CD14-positive monocyte (primary cell): ENCODE data around the gene STPG2. TPM values are rescaled to one million over a fixed set of nuclear protein-coding genes. Genes with fewer than 3 reads are reported as not detected.

ENCODE experiments used
- DNase-seq, 3 donors: peaks; one replicate each; pipeline ENCODE4 v3.0.0-alpha.2; 2011 to 2022
- H2AFZ ChIP-seq: 2 replicates; pipeline ENCODE4 v1.6.0; 2012; ENCODE audit warnings: mild to moderate bottlenecking, low read depth, low read length, inconsistent platforms; ENCODE audit not compliant: insufficient read depth, poor library complexity, severe bottlenecking
- H3K27ac ChIP-seq, 2 donors: 1 replicate in 1 of 2; 2 replicates in 1 of 2; pipeline ENCODE4 v1.5.1; 2012 to 2013; ENCODE audit warnings: low read length in 2 of 2, control low read depth in 1 of 2, inconsistent platforms in 1 of 2, low read depth in 1 of 2, mild to moderate bottlenecking in 1 of 2
- H3K27me3 ChIP-seq, 2 donors: one replicate each; pipeline versions ENCODE4 v1.6.0 to v1.6.1; 2011 to 2013; ENCODE audit warnings: low read length in 2 of 2; ENCODE audit not compliant: control insufficient read depth in 2 of 2, insufficient read depth in 2 of 2
- H3K36me3 ChIP-seq, 2 donors: replicated peaks in 1 of 2; 1 replicate in 1 of 2; 2 replicates in 1 of 2; pipeline versions ENCODE4 v1.5.1 to v1.6.1; 2012 to 2013; ENCODE audit warnings: low read length in 2 of 2, control low read depth in 1 of 2, inconsistent platforms in 1 of 2, mild to moderate bottlenecking in 1 of 2; ENCODE audit not compliant: insufficient read depth in 2 of 2, control insufficient read depth in 1 of 2
- H3K4me1 ChIP-seq, 2 donors: 1 replicate in 1 of 2; 2 replicates in 1 of 2; pipeline versions ENCODE4 v1.5.1 to v1.6.1; 2012 to 2013; ENCODE audit warnings: low read length in 2 of 2, control low read depth in 1 of 2, inconsistent platforms in 1 of 2, mild to moderate bottlenecking in 1 of 2, moderate library complexity in 1 of 2; ENCODE audit not compliant: insufficient read depth in 2 of 2, control insufficient read depth in 1 of 2
- H3K4me2 ChIP-seq: replicated peaks from 2 replicates; pipeline ENCODE3; 2012; ENCODE audit warnings: low read length, moderate library complexity, mild to moderate bottlenecking; ENCODE audit not compliant: poor library complexity, severe bottlenecking; ENCODE audit errors: extremely low read depth
- H3K4me3 ChIP-seq, 3 experiments: fragments of 200-600 bp in 1 of 3; sonication (generic) in 1 of 3; replicated peaks in 1 of 3; 1 replicate in 2 of 3; 2 replicates in 1 of 3; pipeline ENCODE4 v1.5.1; 2011 to 2013; ENCODE audit warnings: low read length in 3 of 3, mild to moderate bottlenecking in 3 of 3, control low read depth in 2 of 3, low read depth in 2 of 3, inconsistent platforms in 1 of 3, moderate library complexity in 1 of 3
- H3K79me2 ChIP-seq: 2 replicates; pipeline ENCODE4 v1.6.0; 2012; ENCODE audit warnings: mild to moderate bottlenecking, control low read depth, inconsistent platforms, low read length, moderate library complexity; ENCODE audit not compliant: insufficient read depth
- H3K9ac ChIP-seq: 2 replicates; pipeline ENCODE4 v1.6.0; 2017; ENCODE audit warnings: low read length, mild to moderate bottlenecking; ENCODE audit not compliant: insufficient read depth, poor library complexity, severe bottlenecking
- H3K9me3 ChIP-seq, 2 donors: replicated peaks in 1 of 2; 1 replicate in 1 of 2; 2 replicates in 1 of 2; pipeline versions ENCODE4 v1.5.1 to v1.6.1; 2012 to 2013; ENCODE audit warnings: low read length in 2 of 2, control low read depth in 1 of 2; ENCODE audit not compliant: control insufficient read depth in 1 of 2, insufficient read depth in 1 of 2
- H4K20me1 ChIP-seq: 2 replicates; pipeline ENCODE4 v1.6.0; 2012; ENCODE audit warnings: mild to moderate bottlenecking, low read length, control low read depth, moderate library complexity; ENCODE audit not compliant: insufficient read depth
- H3K27ac Mint-ChIP-seq, 7 donors: one replicate each; pipeline ENCODE4 v1.8.0; 2020; ENCODE audit warnings: mild to moderate bottlenecking in 7 of 7, mixed read lengths in 7 of 7, moderate library complexity in 6 of 7, inconsistent platforms in 2 of 7
- H3K27me3 Mint-ChIP-seq, 3 donors: one replicate each; pipeline ENCODE4 v1.8.0; 2021 to 2022; ENCODE audit warnings: low read depth in 3 of 3, mild to moderate bottlenecking in 3 of 3, mixed read lengths in 3 of 3, moderate library complexity in 3 of 3, inconsistent platforms in 1 of 3
- H3K36me3 Mint-ChIP-seq, 2 donors: one replicate each; pipeline ENCODE4 v1.8.0; 2020; ENCODE audit warnings: mixed read lengths in 2 of 2, inconsistent platforms in 1 of 2, mild to moderate bottlenecking in 1 of 2
- H3K4me1 Mint-ChIP-seq: one replicate; pipeline ENCODE4 v1.8.0; 2020; ENCODE audit warnings: mild to moderate bottlenecking, mixed read lengths
- H3K4me3 Mint-ChIP-seq, 2 donors: one replicate each; pipeline ENCODE4 v1.8.0; 2020; ENCODE audit warnings: mild to moderate bottlenecking in 2 of 2, mixed read lengths in 2 of 2, moderate library complexity in 1 of 2
- H3K9me3 Mint-ChIP-seq, 7 donors: one replicate each; pipeline ENCODE4 v1.8.0; 2020 to 2022; ENCODE audit warnings: mixed read lengths in 7 of 7, mild to moderate bottlenecking in 6 of 7, moderate library complexity in 6 of 7, inconsistent platforms in 2 of 7
- CTCF ChIP-seq: fragments of 200-600 bp; IDR thresholded peaks from one replicate; pipeline ENCODE4 v1.8.0; 2022; ENCODE audit warnings: antibody characterized with exemption, mild to moderate bottlenecking
- WGBS: methylation state at CpG from one replicate; pipeline ENCODE4 v1.1.5; 2013; ENCODE audit warnings: missing lambda C conversion rate; ENCODE audit not compliant: insufficient coverage; 5-methylcytosine and 5-hydroxymethylcytosine counted together
- intact Hi-C, 2 donors: fragments of 100-400 bp; cut with micrococcal nuclease; formaldehyde crosslinking; loops; one replicate each; pipeline versions ENCODE4 v1.15.0 to v1.15.1; 2023
- polyA plus RNA-seq, 3 donors: library from polyadenylated mRNA; depleted of rRNA in 1 of 3; unstranded in 2 of 3; stranded (reverse) in 1 of 3; fragments of 300-500 nt in 2 of 3; fragments of >200 nt in 1 of 3; fragmentation: Illumina TruSeq in 2 of 3; gene quantifications; 1 replicate in 2 of 3; 2 replicates in 1 of 3; pipeline ENCODE4 v1.2.3, GENCODE V29; 2012 to 2021

The STPG2 gene
- polyA plus RNA-seq, 3 donors, result 0.04 TPM; not detected in 2

GRCh38 chr4:97990409-97990808 is 152.9 kb downstream of the STPG2 start:
- DNase-seq, result no peak
- H4K20me1 ChIP-seq, result no peaks in the 10 kb centered on the region
- Mint-ChIP-seq H3K27me3 (peaks cover 0 to 2% (median 1%) of the 10 kb centered on the region in 3 donors), H3K4me1 (no peaks in the 10 kb centered on the region), H3K9me3 (peaks cover 6 to 15% (median 7%) of the 10 kb centered on the region in 7 donors), H3K36me3 (no peaks in the 10 kb centered on the region), H3K27ac (no peak overlapping the region), H3K4me3 (no peak overlapping the region)
- H3K79me2 ChIP-seq, result no peaks in the 10 kb centered on the region
- no peak overlapping the region for H3K9ac ChIP-seq
- H3K27ac ChIP-seq, result no peak overlapping the region
- H3K4me2 ChIP-seq, result no peak overlapping the region
- no peaks in the 10 kb centered on the region for H3K4me1 ChIP-seq
- no peak overlapping the region for H2AFZ ChIP-seq
- no peaks in the 10 kb centered on the region for H3K27me3 ChIP-seq
- H3K36me3 ChIP-seq, result no peaks in the 10 kb centered on the region
- no CpG with 5 or more reads among the region's 1 CpG for WGBS
- intact Hi-C loops, result no loop called here
- no peak overlapping the region for H3K4me3 ChIP-seq
- TF ChIP-seq CTCF, result no peak
- peaks cover 10 to 20% of the 10 kb centered on the region in 2 donors for H3K9me3 ChIP-seq

- no peak overlapping the region for H3K4me3 Mint-ChIP-seq
- no peak overlapping the region for H3K4me3 ChIP-seq
- no peak overlapping the region for H3K9ac ChIP-seq
- no peak overlapping the region for H2AFZ ChIP-seq
- H3K27ac ChIP-seq, result no peak overlapping the region
- DNase-seq, result no peak
- no peaks in the 10 kb centered on the region for H3K4me1 ChIP-seq
- no peaks in the 10 kb centered on the region for H3K36me3 Mint-ChIP-seq
- WGBS, result no CpG with 5 or more reads among the region's 2 CpGs
- no peak overlapping the region for H3K27ac Mint-ChIP-seq
- no peaks in the 10 kb centered on the region for H3K36me3 ChIP-seq
- no peaks in the 10 kb centered on the region for H3K9me3 Mint-ChIP-seq
- H3K27me3 ChIP-seq, result no peaks in the 10 kb centered on the region
- no peaks in the 10 kb centered on the region for H3K79me2 ChIP-seq
- intact Hi-C loops, result no loop called here
- no peaks in the 10 kb centered on the region for H4K20me1 ChIP-seq
- H3K4me1 Mint-ChIP-seq, result no peaks in the 10 kb centered on the region
- peaks cover 0 to 1% (median 0%) of the 10 kb centered on the region in 3 donors for H3K27me3 Mint-ChIP-seq
- no peaks in the 10 kb centered on the region for H3K9me3 ChIP-seq
- H3K4me2 ChIP-seq, result no peak overlapping the region
- TF ChIP-seq CTCF, result no peak
These were observed 156.1 kb downstream of the STPG2 start for GRCh38 chr4:97987019-97987648.
